ENCODE results near the gene AGXT2.

AGXT2 gene, protein sequence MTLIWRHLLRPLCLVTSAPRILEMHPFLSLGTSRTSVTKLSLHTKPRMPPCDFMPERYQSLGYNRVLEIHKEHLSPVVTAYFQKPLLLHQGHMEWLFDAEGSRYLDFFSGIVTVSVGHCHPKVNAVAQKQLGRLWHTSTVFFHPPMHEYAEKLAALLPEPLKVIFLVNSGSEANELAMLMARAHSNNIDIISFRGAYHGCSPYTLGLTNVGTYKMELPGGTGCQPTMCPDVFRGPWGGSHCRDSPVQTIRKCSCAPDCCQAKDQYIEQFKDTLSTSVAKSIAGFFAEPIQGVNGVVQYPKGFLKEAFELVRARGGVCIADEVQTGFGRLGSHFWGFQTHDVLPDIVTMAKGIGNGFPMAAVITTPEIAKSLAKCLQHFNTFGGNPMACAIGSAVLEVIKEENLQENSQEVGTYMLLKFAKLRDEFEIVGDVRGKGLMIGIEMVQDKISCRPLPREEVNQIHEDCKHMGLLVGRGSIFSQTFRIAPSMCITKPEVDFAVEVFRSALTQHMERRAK

DNA sequence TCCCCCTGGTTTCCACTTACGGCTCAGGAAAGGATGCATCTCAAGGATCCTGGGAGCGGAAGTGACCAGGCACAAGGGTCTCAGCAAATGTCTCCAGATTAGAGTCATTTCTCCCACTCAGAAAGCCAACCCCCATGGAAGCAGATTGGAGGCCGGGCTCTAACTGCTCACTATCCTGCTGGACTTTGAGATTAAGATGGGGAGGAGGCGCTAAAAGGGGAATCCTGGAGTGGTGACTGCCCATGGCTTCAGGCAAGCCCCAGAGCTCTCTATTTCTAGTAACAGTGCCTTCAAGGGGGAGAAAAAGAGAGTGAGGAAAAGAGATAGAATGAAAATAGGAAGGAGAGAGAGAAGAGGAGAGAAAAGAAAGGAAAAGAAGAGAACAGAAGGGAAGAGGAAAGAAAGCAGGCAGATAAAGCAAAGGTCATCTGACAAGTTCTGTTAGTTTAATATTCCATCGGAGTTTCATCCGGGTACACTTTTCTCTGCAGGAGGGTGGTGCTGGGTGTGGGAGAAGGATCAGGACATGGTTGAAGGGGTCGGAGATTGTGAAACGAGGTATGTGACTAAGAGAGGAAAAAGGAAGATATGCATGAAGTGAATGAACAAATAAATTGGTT, at the start of gene AGXT2:
Gene AGXT2, minus strand, starts transcription at position 165 of the 620 bp plus-strand sequence. Its CDS starts 57 bp downstream, at position 108.
- DNase-seq: no peak

DNA sequence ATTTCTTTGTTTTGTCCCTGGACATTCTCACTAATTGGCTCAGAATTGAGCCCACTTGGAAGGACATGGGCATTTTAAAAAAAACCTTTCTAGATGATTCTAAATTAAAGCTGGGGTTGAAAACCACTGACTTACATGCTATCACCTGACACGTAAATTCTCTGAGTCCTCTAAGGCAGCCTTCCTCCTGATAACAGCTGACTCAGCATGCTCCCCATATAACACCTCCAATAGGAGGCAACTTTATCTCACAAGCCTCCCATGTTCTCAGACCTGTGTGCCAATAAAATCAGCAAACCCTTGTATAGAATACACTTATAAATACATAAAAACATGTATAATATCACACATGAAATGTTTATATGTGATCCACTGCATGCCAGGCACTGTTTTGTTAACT, 49.2 kb upstream of the AGXT2 start:
- DNase-seq: no peak

DNA sequence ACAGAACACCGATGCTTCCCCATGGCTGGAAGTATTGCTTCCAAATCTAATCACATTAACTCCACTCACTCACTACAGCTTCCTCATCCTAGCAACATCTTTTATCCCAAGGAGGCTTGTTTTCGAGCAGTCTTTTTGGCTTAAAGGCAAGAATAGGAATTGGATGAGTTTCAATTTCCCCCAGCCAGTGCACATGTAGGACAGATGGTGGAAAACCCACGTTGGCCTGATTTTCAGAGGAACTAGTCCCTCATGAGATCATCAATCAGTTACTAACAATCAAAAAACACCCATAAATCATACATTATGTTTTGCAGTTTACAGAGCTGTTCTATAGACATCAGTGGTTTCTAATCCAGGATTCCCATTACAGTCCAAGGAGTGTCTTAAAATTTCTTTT, 48.5 kb upstream of the AGXT2 start:
- peak; percentile 31 for DNase-seq

DNA sequence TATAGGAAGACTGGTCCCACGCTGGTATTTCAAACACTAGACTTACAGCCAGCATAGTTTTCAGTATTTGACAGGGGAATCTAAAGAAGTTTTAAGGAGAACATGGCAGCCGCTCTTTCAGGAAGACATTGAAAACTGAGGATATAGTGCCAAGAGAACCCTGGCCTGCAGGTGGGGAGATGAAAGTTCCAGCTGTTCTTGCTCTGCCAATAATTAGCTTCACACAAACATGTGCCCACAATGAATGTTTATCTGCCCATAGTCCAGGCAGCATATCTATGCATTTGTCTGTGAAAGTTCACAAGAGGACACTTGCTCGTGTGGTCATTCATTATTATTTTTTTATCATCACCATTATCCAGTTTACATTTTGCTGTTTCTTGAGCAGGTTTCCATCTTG, 47.6 kb upstream of the AGXT2 start:
- DNase-seq: no peak

DNA sequence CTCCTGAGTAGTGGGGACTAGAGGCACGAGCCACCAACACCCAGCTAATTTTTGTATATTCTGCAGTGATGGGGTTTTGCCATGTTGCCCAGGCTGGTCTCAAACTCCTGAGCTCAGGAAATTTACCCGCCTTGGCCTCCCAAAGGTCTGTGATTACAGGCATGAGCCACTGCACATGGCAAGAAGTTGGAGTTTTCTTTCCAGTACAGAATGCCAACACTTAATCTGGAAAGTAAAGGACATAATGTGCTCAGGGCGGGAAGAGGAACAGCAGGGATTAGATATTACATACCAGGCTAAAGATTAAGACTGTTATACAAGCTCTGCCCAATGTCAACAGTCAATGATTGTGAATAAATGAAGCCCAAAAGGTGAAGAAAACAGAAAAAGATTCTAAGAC, 47.2 kb upstream of the AGXT2 start:
- no peak for DNase-seq

DNA sequence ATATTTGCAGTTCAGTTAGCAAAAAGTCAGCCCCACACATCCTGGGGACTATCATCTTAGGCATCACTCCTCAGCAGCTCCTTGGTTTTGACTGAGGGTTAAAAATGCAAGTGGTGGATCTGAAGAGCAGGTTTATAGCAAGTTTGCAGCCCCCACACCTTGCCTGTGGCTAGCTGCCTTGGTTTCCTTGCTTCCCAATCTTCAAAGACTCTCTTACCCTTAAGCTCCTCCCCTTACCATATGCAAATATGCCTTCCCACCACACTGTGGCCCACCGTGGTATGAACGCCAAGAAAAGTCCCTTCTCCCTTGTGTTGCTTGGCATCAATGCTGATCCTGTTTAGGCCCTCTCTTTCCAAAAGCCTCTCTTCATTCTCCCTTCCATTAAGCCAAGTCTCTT, 45.0 kb upstream of the AGXT2 start:
- no peak for DNase-seq

DNA sequence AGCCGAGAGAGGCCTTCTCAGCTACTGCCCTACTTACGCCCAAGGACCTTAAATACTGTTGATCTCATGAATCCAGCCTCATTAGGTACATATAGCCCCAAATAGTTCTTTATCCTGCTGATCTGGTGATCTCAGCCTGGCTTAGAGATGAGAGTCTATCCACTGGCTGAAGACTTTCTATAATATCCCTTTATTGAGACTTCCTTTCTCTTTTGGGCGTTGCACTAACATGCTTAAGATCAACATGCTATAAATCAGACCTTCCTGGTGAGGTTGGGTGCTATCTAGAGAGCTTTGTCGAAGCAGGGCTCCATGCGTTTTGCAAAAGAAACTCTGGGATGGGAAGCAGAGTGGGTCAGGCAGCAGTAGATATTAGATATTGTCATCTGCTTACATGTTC, 44.0 kb upstream of the AGXT2 start:
- DNase-seq: no peak

DNA sequence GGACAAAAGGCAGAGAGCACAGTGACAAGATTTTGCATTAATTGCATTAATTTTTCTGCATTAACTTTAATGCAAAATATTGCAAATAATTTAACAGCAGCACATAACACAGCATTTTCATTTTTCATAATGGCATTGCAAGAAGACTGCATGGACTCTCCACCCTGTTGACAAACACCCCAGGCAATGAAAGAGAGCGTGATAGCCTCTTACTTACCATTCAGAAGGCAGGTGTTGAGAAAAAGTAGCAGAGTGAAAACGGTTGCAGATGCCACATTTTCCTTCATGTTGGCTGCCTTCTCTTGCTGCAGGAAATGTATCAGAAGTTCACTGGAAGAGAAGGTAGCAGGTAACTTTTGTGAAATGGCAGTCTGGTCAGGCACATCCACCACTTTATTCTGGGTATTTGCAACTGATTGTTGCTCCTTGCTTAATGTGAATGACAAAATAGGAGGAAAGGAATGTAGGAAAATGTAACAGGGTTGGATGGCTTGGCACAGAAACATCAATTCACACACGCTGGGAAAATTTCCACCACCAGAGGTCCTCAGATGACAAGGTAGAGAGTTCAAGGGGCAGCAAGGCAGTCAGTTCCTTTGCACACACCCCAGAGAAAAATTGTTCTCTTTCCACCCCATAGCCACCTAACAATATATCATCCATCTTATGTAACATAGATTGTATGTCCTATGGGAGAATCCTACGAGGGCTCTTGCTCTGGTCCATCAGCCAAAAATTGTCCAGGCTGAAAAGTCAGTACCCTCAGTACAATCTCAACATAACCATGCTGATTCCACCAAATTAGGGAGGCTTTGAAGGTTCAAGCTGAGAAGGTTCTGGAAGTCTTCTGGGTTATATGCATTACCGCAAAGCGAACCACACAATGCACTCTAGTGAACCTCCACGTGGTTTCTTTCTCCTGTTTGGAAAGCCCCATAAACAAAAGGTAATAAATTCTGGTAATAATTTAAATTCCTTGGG, 41.9 kb upstream of the AGXT2 start:
- peak; percentile 69 for DNase-seq

DNA sequence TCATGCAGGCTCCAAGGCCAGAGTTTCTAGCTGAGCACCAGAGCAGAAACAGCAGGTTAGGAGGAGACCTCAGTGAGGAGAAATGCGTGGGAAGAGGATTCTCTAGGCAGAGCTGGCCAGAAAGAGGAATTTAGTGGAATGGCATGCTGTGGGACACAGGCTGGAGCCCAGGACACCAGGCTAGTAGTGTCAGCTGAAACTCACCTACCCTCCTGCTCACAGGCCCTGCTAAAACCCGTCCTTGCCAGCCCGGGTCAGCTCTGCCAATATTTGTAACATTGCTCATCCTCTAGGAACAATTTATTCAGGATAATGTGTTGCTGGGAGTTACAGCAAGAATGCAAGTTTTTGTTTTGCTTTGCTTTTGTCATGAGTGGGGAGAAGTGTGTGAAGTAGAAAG, 40.2 kb upstream of the AGXT2 start:
- peak; percentile 8 for DNase-seq

DNA sequence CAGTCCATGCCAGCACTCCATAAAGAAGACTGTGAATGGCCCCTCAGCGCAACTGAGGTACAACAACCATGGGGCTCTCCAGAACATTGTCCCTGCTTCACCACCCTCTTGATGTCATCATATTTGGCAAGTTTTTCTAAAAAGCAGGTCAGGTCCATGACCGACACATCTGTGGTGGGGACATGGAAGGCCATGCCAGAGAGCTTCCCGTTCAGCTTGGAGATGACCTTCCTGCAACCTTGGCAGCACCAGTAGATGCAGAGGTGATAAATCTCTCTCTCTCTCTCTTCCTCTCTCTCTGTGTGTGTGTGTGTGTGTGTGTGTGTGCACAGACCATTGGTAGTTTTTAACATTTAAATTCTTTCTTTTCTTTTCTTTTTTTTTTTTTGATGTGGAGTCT, 35.4 kb upstream of the AGXT2 start:
- no peak for DNase-seq

DNA sequence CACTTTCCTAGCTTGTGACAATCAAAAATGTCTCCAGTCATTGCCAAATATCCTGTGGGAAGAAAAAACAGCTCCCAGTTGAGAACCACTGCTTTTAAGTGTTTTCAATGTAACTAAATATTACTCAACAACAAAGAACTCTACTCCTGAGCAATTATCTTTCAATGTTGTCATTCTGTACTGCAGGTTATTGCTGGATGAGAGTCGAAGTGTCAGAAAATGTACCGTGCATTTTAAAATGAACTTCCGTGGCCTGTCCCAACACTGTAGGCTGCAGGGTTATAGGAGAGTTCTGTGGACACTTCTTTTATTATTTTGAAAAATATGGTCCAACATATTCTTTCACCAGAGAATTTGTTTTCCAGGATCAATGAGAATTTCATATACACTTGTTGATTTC, 34.8 kb upstream of the AGXT2 start:
- no peak for DNase-seq

DNA sequence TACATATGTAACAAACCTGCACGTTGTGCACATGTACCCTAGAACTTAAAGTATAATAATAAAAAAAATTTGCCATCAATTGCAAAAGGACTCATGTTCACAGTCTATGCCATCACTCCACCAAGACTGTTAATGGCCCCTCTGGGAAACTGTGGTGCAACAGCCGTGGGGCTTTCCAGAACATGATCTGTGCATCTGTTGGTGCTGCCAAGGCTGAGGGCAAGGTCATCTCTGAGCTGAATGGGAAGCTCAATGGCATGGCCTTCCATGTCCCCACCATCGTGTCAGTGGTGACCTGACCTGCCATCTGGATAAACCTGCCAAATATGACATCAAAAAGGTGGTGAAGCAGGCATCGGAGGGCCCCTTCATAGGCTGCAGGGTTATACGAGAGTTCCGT, 33.4 kb upstream of the AGXT2 start:
- no peak for DNase-seq

DNA sequence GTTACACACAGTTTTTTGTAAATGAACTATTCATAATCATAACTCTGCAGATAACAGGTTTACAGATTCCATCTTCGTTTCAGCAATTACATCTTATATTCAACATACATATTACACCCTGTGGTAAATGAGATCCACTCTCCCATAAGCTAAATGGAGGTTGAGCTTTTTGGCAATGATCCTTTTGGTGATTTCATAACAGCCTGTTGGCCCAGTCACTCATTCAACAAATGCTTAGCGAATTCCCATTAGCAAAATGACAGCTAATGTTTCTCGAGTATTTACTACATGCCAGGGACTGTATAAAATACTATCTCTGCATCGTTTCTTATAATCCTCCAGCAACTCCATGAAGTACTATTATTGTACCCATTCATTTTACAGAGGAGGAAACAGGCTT, 25.4 kb upstream of the AGXT2 start:
- no peak for DNase-seq

DNA sequence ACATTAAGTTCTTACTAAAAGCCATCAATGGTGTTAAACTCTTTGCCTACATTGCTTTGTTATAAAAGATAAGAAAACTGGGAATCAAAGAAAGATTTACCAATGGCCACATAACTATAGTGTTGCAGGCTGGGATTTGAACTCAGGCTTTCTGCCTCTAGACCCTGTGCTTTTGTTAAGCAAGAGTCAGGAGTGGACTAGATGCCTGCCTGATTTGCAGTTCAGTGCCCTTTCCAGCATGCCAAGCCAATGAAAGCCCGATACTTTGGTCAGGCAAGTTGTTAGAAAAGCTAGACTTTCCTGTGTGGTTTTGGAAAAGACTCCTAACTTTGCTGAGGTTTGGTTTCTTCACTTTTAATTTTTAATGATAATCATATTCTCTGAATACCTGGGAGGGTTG, 21.4 kb upstream of the AGXT2 start:
- DNase-seq: no peak

DNA sequence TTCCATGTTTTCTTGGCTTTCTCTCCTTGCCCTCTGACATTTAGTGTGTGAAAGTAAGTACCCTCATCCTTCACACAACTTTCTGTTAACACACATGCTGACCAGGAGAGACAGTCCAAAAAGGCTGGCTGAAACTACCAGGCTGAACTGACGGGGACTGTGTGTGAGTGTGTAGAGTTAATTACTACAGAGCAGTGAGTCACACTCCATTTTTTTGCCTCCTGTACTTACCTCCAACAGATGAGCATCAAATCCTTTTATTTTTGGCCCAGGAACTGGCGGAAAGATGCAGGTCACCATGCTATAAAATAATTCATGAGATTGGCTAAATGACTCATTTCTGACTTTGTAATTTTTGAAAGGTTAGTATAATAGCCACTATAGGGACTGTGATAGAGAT, 20.2 kb upstream of the AGXT2 start:
- DNase-seq: peak; percentile 15

DNA sequence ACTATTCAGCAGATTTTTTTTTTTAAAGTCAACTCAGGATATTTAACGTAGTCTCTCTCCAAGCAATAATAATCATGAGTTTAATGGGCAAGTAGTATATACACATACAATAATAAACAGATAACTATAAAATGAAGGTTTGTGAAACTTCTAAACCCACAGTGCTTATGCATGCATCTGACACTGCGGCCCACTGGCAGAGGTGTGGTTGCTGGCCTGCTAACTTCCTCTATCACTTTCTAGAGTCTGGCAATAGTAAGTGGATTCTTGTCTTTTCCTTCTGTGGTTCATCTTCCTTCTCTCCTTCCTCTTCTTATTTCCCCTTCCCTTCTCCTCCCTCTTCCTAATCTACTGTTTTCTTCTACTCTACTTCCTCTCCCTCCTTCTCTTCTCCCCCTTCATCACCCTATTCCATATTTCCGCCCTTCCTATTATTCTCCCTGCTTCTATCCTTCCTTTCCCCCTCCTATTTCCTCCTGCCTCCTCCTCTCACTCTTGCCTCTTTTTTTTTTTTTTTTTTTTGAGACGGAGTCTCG, 18.6 kb upstream of the AGXT2 start:
- no peak for DNase-seq

DNA sequence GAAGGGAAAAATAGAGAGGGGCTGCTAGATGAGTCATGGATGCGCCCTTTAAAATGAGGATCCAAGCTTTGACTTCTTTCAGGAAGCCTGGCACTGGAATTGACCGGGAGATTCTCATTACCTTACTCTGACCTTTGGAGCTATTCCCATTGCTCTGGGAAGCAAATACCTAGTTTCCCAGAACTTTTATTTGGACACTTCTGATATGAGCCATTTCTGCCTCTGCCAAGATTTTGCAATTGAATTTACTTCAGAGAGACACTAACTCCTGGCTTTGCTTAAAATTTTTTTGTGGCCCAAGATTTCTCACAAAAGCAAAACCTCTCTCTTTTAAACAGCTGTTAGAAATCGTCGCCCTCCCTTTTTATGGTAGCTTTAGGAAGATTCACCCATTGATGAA, 15.7 kb upstream of the AGXT2 start:
- DNase-seq: no peak

DNA sequence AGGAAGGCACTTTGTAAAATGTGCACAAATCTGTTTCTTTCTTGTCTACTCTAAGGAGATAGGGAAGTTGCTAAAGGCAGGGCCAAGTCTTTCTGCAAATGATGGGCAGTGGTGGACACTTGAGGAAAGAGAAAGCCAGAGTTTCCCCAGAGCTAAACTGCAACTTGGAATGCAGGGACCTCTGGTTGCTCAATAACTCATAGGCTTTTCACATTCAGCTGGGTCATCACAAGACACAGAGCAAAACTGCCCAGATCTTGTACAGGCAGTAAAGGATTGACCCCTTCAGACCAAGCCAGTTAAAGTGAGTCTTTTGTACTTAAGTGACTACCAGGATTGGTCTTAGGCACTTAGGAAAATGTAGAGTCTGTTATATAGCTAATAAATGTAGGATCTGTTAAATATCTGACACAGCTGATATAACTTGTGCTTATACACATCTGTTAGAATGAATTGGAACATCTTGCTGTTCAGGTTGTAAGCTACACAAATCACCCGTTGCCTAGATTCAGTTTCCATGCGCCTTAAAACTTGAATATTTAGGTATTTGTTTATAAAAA, 13.5 kb upstream of the AGXT2 start:
- DNase-seq: no peak

DNA sequence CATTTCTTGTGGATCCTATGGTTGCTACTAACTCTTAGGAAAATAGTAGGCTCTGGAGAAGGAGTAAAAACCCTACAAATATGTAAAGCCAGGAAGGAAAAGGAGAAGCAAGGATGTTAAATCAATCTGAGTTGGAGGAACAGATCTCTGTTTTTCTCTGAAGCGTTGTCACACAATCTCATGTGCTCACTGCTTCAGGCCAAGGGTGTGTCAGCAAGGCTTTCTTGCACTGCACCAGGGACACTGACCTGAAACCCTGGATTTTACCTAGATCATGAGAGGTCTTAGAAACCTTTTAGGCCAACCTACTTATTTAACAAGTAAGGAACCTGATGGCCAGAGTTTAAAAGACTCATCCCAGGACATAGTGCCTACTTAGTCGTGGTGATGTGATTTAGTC, 12.5 kb upstream of the AGXT2 start:
- no peak for DNase-seq

DNA sequence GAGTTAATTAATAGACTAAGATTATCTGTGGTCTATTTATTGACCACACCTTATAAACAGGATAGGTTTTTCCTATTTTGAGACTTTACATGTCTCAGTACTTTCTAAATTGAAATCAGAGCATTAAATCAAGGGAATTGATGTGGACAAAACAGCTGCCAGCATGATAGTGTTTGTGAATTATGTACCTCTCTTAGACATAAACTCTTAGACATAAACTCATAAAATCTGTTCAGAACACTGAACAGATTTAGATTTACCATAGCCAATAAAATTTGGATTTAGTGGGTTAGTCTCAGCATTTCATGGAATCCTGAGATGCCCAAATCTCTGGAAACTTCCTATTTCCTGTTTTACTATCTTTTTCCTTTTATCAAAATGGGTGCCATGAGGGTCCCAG, 11.5 kb upstream of the AGXT2 start:
- no peak for DNase-seq

DNA sequence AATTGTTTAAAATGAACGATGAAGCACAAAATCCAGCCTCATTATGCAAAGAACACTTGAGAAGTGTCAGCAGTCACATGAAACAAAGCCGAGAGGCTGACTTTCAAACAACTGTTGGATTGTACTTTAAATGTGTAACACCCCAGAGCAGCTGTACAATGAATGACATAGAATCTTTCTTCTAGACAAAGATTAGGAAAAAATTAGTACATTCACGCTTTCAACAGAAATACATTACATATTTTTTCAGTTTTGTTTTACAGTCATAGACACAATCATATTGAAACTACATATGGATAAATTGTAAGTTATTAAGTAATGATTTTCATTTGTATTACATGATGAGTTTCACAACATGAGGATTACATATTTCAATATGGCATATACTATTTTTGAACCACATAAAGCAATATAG, 10.6 kb upstream of the AGXT2 start:
- DNase-seq: no peak

DNA sequence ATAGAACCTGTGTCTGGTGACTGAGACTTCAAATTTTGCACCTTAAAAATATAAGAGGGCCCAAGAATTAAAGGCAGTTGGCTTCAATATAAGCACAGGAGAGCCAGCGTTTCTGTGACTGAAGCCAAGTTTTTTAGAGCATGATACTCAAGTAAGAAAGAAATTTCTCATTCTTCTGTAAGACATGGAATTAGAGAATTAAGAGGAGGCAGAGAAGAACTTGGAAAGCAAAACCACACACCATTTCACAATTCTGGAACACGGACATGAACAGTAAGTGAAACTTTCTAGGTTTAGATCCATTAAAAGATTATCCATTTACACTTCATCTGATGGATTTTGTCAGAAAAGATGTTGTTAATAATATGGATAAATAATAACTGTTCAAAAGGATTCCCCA, 8.9 kb upstream of the AGXT2 start:
- DNase-seq: no peak

DNA sequence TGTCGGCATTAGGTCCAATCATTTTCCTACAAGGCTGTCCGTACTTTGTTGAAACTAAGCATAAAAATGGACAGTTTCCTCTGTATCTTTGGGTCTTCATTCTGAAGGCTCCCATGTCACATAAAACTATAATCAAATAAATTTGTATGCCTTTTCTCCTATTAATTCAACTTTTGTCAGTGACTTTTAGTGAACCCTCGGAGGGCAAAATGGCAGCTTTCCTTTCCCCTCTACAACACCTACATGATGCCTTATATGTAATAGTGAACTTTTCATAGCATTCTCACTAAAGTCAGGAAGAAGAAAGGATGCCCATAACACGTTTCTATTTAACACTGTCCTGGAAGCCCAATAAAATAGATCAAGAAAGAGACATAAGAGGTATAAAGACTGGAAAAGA, 5.1 kb upstream of the AGXT2 start:
- no peak for DNase-seq

All from fibroblast of skin of right quadriceps (primary cell).